AG10803 (cell line): ENCODE results near the gene ETV6.

Source experiments
- DNase-seq: peaks from one replicate; pipeline ENCODE4 v3.0.0; 2010; ENCODE audit warnings: low read depth
- H3K4me3 ChIP-seq: 2 replicates; pipeline ENCODE4 v1.5.1; 2011; ENCODE audit warnings: mild to moderate bottlenecking, low read length, control low read depth
- TF ChIP-seq, protein P1 (sequence below): conservative IDR thresholded peaks from 2 replicates; pipeline ENCODE4 v1.5.1; 2011; ENCODE audit warnings: mild to moderate bottlenecking, low read length, control low read depth, inconsistent platforms

Gene ETV6

DNA sequence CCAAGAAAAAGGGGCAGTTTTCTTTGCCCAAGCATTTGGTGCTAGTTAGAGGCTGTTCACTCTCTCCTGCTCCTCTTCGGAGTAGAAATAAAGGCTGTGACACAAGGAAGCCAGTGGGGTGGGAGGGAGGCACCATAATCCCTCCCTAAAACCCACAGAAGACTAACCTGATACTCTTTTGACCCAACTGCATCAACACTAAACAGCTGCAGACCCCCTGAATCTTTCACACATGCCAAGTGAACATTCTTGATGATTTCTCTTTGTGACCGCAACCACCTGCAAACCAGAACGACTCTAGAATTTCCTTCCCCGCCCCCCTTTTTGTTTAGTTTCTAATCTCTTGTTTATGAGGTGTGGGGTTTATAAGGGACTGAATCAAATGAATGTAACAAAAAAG, 245.4 kb downstream of the ETV6 start:
- no peak for DNase-seq
- H3K4me3 ChIP-seq, result no peak overlapping the region
- TF ChIP-seq, protein P1, sequence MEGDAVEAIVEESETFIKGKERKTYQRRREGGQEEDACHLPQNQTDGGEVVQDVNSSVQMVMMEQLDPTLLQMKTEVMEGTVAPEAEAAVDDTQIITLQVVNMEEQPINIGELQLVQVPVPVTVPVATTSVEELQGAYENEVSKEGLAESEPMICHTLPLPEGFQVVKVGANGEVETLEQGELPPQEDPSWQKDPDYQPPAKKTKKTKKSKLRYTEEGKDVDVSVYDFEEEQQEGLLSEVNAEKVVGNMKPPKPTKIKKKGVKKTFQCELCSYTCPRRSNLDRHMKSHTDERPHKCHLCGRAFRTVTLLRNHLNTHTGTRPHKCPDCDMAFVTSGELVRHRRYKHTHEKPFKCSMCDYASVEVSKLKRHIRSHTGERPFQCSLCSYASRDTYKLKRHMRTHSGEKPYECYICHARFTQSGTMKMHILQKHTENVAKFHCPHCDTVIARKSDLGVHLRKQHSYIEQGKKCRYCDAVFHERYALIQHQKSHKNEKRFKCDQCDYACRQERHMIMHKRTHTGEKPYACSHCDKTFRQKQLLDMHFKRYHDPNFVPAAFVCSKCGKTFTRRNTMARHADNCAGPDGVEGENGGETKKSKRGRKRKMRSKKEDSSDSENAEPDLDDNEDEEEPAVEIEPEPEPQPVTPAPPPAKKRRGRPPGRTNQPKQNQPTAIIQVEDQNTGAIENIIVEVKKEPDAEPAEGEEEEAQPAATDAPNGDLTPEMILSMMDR, result no peak

DNA sequence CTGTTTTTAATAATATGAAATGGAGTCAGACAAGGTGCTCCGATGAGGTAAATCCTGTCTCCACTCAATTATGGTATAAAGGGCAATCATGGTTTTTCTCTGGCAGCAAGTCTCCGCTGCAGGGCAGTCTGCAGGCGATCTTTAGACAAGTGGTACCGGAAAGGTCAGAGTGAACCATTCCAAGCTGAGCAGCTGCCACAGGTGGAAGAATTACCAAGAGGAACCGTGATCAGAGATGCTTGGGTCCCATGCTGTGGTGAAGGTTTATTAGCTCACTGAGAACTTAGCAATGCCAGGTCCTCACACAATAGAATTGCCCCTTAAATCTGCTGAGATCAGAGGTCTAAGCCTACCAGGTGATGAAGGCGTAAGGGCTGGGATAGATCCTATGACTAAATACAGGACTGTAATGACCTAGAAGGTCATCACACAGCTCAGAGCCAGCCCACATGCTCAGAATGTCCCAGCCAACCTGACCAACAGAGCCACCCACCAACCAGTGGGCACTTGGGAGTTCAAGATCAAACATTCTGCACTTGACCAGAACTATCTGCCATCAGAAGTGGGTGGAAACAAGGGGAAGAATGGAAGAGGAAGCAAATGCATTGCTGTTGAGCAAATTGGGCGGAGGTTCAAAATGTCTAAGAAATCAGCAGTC, 246.1 kb downstream of the ETV6 start:
- TF ChIP-seq, protein P1, result no peak
- DNase-seq, result no peak
- no peak overlapping the region for H3K4me3 ChIP-seq

DNA sequence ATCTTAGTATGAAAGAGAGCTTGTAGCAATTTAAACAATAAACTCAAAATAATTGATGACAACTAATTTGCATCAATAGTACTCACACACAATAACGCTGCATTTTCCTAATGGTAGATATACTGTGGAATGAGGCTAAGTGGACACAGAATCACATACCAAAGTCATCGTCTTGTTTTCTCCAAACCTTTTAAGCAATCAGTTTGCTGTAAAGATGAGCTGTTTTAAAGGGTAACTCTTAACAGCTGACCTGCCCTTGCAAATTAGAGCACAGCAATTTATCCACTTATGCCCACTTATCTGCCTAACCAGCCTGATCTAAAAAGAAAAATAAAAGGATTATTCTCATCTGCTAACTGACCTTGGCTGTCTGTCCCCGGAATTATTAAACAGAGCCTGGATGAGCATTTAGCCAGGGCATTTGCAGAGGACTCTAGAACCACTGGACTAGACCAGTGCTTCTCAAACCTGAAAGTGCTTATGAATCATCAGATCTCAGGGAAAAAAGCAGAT, 247.0 kb downstream of the ETV6 start:
- no peak for DNase-seq
- H3K4me3 ChIP-seq, result no peak overlapping the region
- TF ChIP-seq, protein P1, result no peak

DNA sequence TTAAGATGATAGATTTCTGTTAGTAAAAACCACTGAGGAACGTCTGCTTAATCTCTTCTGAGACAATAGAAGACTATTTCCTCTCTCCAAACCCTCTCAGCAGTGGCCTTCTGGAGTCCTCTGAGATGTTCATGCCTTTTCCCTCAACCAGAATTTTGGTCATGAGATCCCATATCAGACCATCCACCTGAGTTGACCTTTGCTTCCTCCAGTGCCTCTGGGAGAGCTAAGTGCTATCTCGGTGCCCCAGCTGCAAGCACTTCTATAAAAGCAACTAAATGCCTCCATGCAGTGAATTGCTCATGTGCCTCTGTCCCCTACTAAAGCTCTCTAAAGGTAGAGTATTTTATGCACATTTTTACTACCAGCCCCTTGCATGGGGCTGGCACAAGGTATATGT, 248.4 kb downstream of the ETV6 start:
- no peak overlapping the region for H3K4me3 ChIP-seq
- no peak for DNase-seq
- TF ChIP-seq, protein P1, result no peak

DNA sequence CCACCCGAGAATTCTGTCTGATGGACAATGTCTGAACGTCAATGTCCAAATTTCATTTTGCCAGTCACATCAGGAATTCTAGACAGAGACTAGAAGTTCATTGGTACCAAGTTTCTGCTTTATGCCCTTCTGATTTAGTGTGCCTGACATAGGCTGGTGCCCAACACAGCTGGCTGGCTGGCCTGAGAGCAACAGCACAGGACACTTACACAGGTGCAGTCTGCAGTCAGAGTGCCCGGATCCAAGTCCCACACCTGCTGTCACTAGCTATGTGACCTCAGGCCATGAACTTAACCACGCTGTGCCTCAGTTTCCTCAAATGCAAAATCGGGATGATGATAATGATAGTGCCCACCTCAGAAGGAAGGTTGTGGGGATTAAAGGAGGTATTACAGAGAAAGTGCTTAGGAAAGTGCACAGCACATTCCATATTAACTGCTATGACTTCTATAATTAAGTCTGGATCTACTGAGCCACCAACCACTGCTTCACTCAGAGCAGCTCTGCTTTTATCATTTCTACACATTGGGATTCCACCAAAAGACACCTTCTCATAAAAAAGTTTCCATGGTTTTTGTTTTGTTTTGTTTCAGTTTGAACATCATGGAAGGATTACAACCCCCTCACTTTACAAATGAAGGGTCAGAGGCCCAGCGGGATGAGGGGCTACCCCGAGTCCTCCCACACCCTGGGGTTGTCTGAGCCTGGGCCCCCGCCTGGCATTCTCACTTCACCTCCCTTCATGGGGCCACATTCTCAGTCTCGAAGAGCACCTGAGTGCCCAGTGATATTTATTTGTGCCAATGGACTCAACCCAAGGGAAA, 252.4 kb downstream of the ETV6 start:
- H3K4me3 ChIP-seq, result no peak overlapping the region
- TF ChIP-seq, protein P1, result no peak
- no peak for DNase-seq

DNA sequence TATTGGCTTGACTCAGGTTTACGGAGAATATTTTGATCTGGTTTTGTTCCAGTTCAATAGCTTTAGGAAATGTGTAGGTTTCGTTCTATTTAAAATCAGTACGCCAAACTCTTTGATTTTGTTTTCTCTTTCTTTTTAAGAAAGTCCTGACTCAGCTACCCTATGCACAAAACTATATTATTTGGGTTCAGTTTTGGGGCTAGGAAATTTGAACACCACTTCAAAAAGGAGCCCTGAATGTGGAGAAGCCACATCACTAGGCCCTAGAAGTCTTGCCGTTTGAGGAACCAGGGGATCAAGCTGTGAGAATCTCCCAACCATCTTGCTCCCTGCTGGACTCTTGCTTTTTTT, 253.0 kb downstream of the ETV6 start:
- no peak overlapping the region for H3K4me3 ChIP-seq
- TF ChIP-seq, protein P1, result no peak
- DNase-seq, result no peak

DNA sequence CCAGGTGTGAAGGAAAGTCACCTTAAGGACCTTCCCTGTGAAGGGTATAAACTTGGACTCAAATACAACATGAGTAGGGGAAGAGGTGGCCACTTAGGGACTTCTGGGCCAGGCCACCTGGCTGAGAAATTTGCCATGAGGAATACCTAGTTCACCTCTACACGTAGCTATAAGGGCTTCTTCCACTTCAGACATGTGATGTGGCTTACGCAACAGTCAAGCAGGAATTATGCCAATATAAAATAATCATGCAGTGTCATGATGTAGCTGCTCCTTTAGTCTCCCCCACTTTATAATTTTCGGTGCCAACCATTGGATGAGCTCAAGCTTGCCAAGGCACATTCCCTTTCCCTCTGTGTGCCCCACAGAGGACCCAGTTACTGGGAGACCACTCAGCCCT, 254.7 kb downstream of the ETV6 start:
- TF ChIP-seq, protein P1, result no peak
- DNase-seq, result no peak
- no peak overlapping the region for H3K4me3 ChIP-seq
